T1000 (cell line): ENCODE measurements around the gene CDC6.

ENCODE experiments used
- DNase-seq: peaks from one replicate; lab custom pipeline; 2025; ENCODE audit warnings: mixed read lengths; lab: John Stamatoyannopoulos, UW

CDC6 gene

DNA sequence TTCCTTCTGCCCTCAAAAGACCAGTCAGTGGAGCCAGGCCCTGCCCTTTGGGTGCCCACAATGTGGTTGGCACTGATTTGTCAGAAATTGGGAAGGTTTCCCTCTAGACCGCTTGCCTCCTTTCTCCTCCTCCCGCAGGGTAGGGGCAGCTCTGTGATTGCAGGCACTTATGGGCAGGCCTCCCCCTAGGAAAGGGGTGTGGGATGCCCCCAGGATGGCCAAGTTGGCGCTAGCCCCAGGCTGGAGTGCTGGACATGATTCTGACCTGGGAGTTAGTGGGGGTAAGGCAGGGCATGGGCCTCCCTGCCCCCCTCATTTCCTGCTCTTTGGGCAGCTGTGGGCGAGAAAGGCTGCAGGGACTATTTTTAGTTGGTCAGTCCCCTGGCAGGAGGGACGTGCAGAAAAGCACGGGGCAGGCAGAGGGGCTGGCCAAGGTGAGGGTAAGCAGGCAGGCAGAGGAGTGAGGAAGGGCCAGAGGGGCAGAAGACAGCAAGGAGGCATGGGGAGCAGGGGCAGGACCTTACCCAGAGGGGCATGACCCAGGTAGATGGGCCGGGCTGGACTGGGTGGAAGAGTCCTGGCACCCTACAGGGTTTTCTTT lies 24.6 kb downstream of the CDC6 start:
- peak; percentile 41 for DNase-seq

DNA sequence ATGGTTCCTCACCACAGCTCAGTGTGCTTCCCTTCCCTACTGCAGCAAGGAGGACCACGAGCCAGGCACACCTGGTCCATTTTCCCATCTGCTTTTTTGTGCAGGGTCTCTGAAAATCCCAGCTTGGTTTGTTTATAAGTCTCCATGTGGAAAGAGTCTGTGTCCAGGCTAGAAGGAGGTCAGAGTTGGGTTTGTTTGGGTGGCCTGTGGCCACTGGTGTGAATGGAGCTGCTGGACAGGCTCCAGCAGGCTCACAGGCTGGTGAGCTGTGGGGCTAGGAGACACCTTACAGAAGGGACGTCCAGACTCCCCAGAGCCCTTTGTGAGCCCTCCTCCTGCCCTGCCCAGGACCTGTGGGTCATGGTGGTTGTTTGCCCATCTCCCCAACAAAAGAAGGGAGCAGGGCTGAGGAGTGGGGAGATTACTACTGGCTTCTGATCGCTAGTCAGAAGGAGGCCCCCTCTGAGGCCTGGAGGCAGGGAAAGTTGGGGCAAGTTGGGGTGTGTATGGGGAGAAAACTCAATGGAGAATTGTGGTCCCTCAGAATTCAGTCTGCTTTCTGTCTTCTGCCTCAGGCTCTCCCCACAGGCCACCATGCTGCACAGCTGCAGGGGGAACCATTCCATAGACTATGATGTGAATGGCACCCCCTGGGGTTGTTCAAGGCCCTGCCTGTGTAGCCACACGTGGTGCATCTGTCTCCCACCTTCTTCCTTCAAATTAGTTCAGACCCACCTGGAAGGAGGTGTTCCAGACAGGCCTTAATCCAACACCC lies 25.4 kb downstream of the CDC6 start:
- no peak for DNase-seq

- DNase-seq: no peak
Observed at GRCh38 chr17:40313668-40314583, 26.2 kb downstream of the CDC6 start.

DNA sequence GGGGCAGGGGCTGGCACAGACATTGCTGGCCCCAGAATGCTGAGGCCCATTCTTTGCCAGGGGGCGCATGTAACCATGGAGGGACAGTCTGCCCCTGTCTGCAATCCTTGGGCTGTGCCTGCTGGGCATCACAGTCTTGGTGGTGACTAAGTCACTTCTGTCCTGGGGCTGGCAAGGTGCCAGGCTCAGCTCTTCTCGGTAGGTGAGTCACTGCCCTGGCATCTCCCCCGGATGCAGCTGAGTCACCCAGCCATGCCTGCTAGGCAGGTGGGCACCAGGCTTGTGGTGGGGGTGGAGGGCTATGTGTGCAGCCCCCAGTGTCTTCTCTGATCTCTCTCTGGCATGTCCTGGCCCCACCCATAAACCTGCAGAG lies 26.9 kb downstream of the CDC6 start:
- peak; percentile 94 for DNase-seq

DNA sequence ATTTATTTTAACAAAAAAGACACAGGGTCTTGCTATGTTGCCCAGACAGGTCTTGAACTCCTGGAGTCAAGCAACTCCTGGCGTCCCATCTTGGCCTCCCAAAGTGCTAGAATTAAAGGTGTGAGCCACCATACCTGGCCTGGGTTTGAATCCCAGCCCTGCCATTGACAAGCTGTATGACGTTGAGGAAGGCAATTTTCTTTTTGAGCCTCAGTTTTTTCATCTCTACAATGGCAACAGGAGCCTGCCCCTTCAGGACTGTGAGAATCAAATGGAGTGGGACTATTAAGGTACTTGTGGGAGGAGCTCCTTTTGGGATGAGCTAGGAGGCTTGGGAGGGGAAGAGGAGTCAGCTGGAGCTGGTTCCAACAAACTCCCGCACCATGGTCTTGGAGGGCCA lies 27.5 kb downstream of the CDC6 start:
- no peak for DNase-seq

DNA sequence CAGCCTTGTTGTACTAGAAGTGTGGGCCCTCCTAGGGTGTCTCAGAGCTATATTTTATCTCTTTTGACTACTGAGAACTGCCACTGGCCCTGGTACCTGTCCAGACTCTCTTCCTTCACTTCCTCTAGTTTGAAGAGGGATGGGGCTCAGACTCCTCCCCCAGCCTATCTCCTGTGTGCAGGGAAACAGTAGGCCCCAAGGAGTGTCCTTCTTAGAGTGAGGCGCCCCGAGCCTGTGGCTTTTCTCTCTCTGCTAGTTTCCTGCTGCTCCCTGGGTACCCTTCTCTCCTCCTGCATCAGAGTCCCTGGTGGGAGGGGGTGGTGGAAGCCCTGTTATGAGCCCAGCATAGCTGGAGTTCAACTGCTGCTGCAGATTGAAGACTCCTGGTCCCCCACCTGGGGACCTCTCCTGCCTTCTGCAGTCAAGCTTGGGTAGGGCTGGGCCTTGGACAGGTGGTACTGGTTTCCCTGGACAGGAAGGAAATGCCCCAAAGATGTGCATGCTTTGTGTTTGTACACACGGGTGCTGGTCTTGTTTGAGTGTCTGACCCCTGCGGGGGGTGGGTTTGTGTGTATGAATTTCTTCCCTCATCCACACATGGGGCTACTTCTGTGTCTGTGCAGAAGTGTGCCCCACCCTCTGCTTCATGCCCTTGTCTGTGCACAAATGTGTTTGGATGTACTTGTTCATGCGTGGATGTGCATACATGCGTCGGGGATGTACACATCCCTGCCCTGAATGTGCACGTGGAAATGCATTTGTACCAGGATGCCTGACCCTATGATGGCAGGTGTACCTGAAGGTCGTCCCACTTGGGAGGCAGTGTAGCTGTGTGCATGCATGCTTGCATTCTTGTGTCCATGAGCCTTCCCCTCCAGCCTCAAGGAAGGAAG lies 28.2 kb downstream of the CDC6 start:
- no peak for DNase-seq

- DNase-seq: peak; percentile 45
Observed at GRCh38 chr17:40316571-40317344, 29.1 kb downstream of the CDC6 start.

GRCh38 chr17:40317345-40317873 lies 29.7 kb downstream of the CDC6 start:
- DNase-seq: peak; percentile 34

GRCh38 chr17:40317880-40318829 lies 30.5 kb downstream of the CDC6 start:
- DNase-seq: peak; percentile 89

DNA sequence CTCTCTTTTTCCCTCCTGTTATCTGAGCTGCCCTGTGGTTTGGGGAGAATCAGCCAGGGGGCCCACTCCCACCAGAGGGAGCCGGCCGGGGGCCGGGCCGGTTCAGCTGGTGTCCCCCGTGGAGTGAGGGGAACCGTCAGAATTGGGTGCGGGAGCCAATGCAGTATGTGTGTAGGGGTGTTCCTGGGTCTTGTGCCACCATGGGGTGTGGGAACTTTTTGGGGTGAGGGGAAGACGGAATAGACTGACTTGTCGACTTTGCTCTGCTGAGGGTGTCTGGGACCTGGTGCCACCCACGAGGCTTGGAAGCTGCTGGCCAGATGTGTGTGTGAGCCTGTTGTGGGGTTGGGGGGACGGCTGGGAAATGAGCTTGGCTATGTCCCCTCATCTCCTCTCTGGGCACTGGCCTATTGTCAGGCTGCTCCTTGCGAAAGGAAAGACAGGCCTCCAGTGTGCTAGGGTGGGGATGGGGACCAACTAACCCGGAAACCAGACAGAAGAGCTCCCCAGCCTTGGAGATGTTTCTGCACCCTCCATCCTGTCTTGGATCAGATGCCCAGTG lies 31.2 kb downstream of the CDC6 start:
- no peak for DNase-seq

DNA sequence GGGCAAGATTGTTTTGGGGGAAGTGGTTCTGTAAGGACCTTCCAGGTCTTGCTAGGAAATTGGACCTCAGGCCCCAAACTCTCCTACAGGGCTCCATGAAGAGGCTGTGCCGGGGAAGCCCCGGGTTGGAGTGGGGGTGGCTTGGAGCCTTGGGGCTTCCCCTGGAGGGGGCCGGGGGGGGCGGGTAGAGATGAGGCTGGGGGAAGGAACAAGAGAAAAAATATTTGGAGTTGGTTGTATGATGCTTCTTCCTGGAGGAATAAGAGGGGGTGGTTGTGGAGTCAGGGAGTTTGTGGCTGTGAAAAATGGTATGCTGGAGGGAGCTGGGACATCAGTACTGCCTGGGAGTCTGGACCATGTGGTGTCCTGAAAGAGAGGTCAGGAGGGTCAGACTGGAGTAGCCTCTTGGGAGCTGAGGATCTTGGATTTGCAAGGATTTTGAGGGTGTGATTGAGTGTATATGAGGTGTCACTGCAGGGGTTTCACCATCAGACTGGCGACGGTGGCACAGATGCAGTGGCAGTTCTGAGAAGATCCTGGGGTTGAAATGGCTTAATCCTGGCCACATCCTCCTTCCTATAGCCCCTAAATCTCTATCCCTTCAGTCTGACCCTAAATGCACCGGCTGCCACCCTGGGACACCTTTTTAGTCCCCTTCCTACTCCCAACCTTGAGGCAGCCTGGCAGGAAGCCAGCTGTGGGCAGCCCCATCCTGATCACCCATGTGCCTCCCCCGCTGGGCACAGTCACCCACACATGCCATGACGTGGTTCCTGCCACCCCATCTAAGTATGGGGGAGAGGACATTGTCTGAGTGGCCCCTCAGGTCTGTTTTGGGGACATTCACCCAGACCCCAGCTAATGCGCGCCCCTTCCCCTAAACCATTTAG lies 32.2 kb downstream of the CDC6 start:
- no peak for DNase-seq

DNA sequence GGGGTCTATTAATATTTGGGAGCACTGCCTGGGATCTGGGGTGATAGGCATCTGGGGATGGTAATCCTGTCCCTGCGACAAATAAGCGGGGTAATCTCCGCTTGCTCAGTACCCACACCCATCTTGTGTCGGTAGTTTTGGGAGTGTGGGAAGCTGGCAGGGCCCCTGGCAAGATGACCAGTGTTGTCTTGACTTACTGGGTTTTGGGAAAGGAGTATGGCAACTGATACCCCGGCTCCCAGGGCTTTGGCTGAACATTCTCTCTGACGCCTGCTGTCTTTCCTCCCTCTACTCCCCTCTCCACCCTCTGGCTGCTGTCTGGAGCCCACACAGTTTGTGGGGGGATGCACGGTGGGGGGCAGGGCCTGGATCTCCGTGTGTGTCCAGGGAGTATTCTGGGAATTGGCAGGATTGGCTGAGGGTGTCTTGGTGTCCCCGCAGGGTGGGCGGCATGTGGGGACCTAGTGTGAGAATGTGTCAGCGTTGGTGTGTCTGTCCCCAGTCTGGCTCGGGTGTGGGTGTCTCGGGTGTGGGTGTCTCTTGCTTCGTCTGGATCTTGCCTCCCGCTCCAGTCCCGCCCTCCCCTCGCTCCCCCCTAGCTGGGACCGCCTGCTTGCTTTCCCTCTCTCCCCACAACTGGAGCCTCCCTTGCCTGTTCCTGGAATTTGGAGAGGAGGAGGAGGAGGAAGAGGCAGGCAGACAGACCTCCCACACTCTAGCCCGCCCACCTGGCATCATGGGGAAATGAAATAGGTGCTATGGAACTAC lies 33.3 kb downstream of the CDC6 start:
- no peak for DNase-seq

- no peak for DNase-seq
Observed at GRCh38 chr17:40321524-40321929, 33.8 kb downstream of the CDC6 start.

GRCh38 chr17:40321961-40322357 lies 34.3 kb downstream of the CDC6 start:
- no peak for DNase-seq

GRCh38 chr17:40322358-40323315 lies 35.0 kb downstream of the CDC6 start:
- DNase-seq: peak; percentile 78
